ENCODE measurements around the gene SLC39A6. TPM values are rescaled to one million over a fixed set of nuclear protein-coding genes. Genes with fewer than 3 reads are reported as not detected.

The SLC39A6 gene, protein sequence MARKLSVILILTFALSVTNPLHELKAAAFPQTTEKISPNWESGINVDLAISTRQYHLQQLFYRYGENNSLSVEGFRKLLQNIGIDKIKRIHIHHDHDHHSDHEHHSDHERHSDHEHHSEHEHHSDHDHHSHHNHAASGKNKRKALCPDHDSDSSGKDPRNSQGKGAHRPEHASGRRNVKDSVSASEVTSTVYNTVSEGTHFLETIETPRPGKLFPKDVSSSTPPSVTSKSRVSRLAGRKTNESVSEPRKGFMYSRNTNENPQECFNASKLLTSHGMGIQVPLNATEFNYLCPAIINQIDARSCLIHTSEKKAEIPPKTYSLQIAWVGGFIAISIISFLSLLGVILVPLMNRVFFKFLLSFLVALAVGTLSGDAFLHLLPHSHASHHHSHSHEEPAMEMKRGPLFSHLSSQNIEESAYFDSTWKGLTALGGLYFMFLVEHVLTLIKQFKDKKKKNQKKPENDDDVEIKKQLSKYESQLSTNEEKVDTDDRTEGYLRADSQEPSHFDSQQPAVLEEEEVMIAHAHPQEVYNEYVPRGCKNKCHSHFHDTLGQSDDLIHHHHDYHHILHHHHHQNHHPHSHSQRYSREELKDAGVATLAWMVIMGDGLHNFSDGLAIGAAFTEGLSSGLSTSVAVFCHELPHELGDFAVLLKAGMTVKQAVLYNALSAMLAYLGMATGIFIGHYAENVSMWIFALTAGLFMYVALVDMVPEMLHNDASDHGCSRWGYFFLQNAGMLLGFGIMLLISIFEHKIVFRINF
- total RNA-seq = 10 to 100 TPM; 27.6 to 42.2 TPM

DNA sequence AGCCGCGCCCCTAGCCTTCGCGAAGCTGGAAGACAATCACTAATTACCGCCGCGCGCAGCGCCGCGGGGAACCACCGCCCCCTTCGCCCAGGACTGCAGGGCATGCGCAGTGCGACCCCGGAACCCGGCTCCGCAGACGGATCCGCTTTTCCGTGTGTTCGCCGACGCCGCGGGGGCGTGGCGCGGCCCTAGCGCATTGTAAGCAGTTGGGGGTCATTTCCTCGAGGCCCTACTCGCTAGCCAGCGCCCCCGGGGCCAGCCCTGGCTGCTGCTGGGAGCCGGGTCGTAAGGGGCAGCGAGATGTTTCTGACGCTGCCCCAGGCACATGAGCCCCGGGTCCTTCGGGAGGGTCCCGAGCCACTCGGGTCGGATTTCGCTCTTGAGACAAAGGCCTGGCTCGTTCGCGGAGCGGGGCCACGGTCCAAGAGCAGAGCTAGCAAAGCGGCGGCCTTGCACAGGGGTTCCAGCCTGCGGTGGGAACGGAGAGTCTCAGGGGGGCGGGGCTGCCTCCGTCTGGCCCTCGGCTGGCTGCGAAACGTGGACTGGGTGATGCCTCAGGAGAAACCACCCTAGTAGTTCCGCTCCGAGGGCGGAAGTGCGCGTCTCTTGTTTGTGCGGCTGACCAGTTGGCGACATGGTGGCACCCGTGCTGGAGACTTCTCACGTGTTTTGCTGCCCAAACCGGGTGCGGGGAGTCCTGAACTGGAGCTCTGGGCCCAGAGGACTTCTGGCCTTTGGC lies at the start of gene SLC39A6, which contains the start of gene ELP2:
SLC39A6 (minus strand) TSS at position 41 of the 739 bp plus-strand sequence. CDS start 2,333 bp downstream, outside the sequence.
ELP2 (plus strand) TSS at position 600 of the 739 bp plus-strand sequence; CDS start at position 635, 35 bp downstream.
- Histone ChIP-seq H3K4me1 (ENCODE audit: control insufficient read depth in 1 of 2, low read depth in 2 of 2) (peaks cover 12 to 37% of the 10 kb centered on the region in 2 donors), H3K27me3 (replicated peaks; ENCODE audit: insufficient read depth) (no peaks in the 10 kb centered on the region), H3K36me3 (no peaks in the 10 kb centered on the region), H3K9me3 (no peaks in the 10 kb centered on the region), H3K4me3 (peak within 1 kb of the TSS; percentile 86), H3K27ac (peak within 1 kb of the TSS; percentile 96 to 99)
- peak; percentile 93 for ATAC-seq (ENCODE audit: insufficient number of reproducible peaks, low FRiP score, low read depth)
- peak; percentile 89 for DNase-seq (ENCODE audit: low spot score)
- TF ChIP-seq, protein P1, sequence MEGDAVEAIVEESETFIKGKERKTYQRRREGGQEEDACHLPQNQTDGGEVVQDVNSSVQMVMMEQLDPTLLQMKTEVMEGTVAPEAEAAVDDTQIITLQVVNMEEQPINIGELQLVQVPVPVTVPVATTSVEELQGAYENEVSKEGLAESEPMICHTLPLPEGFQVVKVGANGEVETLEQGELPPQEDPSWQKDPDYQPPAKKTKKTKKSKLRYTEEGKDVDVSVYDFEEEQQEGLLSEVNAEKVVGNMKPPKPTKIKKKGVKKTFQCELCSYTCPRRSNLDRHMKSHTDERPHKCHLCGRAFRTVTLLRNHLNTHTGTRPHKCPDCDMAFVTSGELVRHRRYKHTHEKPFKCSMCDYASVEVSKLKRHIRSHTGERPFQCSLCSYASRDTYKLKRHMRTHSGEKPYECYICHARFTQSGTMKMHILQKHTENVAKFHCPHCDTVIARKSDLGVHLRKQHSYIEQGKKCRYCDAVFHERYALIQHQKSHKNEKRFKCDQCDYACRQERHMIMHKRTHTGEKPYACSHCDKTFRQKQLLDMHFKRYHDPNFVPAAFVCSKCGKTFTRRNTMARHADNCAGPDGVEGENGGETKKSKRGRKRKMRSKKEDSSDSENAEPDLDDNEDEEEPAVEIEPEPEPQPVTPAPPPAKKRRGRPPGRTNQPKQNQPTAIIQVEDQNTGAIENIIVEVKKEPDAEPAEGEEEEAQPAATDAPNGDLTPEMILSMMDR (IDR thresholded peaks at IDR 0.05) = no peak

DNA sequence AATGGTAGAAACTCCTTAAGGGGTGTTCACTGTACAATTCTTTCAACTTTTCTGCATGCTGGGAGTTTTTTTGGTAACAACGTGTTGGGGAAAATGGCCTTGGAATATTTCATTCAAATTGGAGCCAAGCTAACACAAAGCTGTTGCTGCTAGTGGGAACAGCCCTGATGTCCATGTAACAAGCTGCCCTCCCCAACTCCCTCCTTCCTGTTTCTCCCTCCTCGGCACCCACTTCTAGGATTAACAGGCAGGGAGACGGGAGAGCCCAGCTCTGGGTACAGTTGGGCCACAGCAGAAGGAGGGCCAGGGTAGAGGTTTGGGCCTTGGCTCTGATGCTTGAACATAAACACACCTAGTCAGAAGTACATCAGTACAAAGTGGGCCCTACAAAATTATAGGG lies 48.8 kb upstream of the SLC39A6 start:
- ATAC-seq (ENCODE audit: insufficient number of reproducible peaks, low FRiP score, low read depth) = no peak

DNA sequence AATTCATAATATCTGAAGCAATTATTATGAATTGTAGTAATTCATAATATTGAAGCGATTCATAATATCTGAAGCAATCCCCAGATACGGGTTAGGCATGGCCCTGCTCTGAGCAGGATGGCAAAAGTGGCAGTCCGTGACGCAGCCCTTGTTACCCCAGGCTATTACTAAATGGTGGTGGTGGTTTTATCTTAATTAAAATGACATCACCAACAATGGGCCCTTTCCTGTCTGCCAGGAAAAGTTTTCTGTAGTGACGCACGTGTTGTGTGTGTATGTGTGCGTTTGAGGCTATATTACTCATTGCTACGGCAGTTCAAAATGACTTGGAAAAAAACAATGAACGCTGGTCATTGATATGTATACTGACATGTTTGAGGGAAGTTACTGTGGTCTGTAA lies 47.6 kb upstream of the SLC39A6 start:
- Histone ChIP-seq H3K36me3 (peaks cover 28% of the 10 kb centered on the region), H3K9me3 (no peaks in the 10 kb centered on the region), H3K4me1 (ENCODE audit: control insufficient read depth in 1 of 2, low read depth in 2 of 2) (peaks cover 9 to 14% of the 10 kb centered on the region in 2 donors), H3K27ac (no peak overlapping the region), H3K27me3 (replicated peaks; ENCODE audit: insufficient read depth) (no peaks in the 10 kb centered on the region), H3K4me3 (no peak overlapping the region)
- TF ChIP-seq, protein P1 (IDR thresholded peaks at IDR 0.05) = no peak
- DNase-seq (ENCODE audit: low spot score) (no peak), ATAC-seq (ENCODE audit: insufficient number of reproducible peaks, low FRiP score, low read depth) (no peak)

More for the DNA sequence above, 48.8 kb upstream of the SLC39A6 start:
- Histone ChIP-seq H3K27ac (no peak overlapping the region), H3K9me3 (no peaks in the 10 kb centered on the region), H3K4me1 (ENCODE audit: control insufficient read depth in 1 of 2, low read depth in 2 of 2) (peaks cover 9 to 14% of the 10 kb centered on the region in 2 donors), H3K4me3 (no peak overlapping the region), H3K36me3 (peaks cover 18% of the 10 kb centered on the region), H3K27me3 (replicated peaks; ENCODE audit: insufficient read depth) (no peaks in the 10 kb centered on the region)
- TF ChIP-seq, protein P1 (IDR thresholded peaks at IDR 0.05) = no peak
- DNase-seq (ENCODE audit: low spot score) = no peak

DNA sequence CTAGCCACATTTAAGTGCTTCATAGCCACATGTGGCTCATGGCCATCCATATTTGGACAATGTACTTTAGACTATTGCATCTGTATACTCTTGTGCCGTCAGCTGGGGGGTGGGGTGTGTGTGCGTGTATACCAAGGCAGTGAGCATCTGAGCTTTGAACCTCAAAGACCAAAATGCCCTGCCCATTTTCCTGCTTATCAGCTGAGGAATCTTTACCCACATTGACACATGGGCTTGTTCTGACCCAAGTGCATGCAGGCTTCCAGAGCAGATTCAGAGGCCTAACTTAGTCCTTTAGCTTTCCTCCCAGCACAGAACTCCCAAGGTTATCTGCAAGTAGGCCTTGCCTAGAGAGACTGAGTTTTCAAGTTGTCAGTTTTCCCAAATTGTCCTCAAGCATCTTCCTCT lies 47.0 kb upstream of the SLC39A6 start:
- peaks cover 9 to 14% of the 10 kb centered on the region in 2 donors for H3K4me1 ChIP-seq (ENCODE audit: control insufficient read depth in 1 of 2, low read depth in 2 of 2)
- H3K27ac ChIP-seq = no peak overlapping the region
- H3K27me3 ChIP-seq (replicated peaks; ENCODE audit: insufficient read depth) = no peaks in the 10 kb centered on the region
- no peak overlapping the region for H3K4me3 ChIP-seq
- TF ChIP-seq, protein P1 (IDR thresholded peaks at IDR 0.05) = no peak
- peaks cover 32% of the 10 kb centered on the region for H3K36me3 ChIP-seq
- ATAC-seq (ENCODE audit: insufficient number of reproducible peaks, low FRiP score, low read depth) (no peak), DNase-seq (ENCODE audit: low spot score) (no peak)
- H3K9me3 ChIP-seq = no peaks in the 10 kb centered on the region

Data from thoracic aorta (tissue), 2 donors.